Stimulated activated CD8-positive, alpha-beta memory T cell treated with anti-CD3 and anti-CD28 coated beads, Interleukin-2, amount 100 ng/mL, for 48 hours (primary cell): Measurements from ENCODE around the gene OR6J1.
"Not testable (repeated sequence)": the region's sequence is repeated elsewhere in the genome, so short reads cannot be mapped to it uniquely, and the experiment has no call there.

Experiments
- DNase-seq, 2 donors: peaks; one replicate each; pipeline ENCODE4 v3.0.0-alpha.2; 2020; ENCODE audit warnings: low read depth in 2 of 2

OR6J1 gene

GRCh38 chr14:22606380-22606779 is 37.8 kb downstream of the OR6J1 start:
- no peak for DNase-seq

- no peak for DNase-seq
These were observed 41.3 kb downstream of the OR6J1 start for GRCh38 chr14:22602862-22603261.

- no peak for DNase-seq
These were observed 42.2 kb downstream of the OR6J1 start for GRCh38 chr14:22601996-22602395.

- no peak for DNase-seq
These were observed 42.7 kb downstream of the OR6J1 start for GRCh38 chr14:22601456-22601855.

- no peak for DNase-seq
These were observed 44.1 kb downstream of the OR6J1 start for GRCh38 chr14:22600027-22600426.

- DNase-seq = no peak
These were observed 44.8 kb downstream of the OR6J1 start for GRCh38 chr14:22599349-22599748.

- no peak for DNase-seq
These were observed 45.3 kb downstream of the OR6J1 start for GRCh38 chr14:22598896-22599244.

GRCh38 chr14:22598099-22598895 is 45.9 kb downstream of the OR6J1 start, which contains the start of gene ABHD4:
TSS of gene ABHD4 (plus strand) at chr14:22598300. CDS start at chr14:22598307, 7 bp downstream.
- DNase-seq = peak; percentile 45 to 60

GRCh38 chr14:22597771-22598098 is 46.4 kb downstream of the OR6J1 start:
- no peak for DNase-seq

GRCh38 chr14:22597265-22597664 is 46.9 kb downstream of the OR6J1 start:
- DNase-seq = no peak

- no peak for DNase-seq
These were observed 47.7 kb downstream of the OR6J1 start for GRCh38 chr14:22596354-22596879.

GRCh38 chr14:22594156-22594716 is 49.9 kb downstream of the OR6J1 start:
- no peak for DNase-seq

GRCh38 chr14:22593601-22594000 is 50.6 kb downstream of the OR6J1 start:
- no peak for DNase-seq

GRCh38 chr14:22593189-22593588 is 51.0 kb downstream of the OR6J1 start:
- DNase-seq = no peak

GRCh38 chr14:22589096-22589839 is 54.9 kb downstream of the OR6J1 start, which contains the start of gene DAD1:
TSS of gene DAD1 (minus strand) at chr14:22589224. CDS start at chr14:22589157, 67 bp downstream.
- DNase-seq = peak; percentile 99

- DNase-seq = no peak
These were observed 55.5 kb downstream of the OR6J1 start for GRCh38 chr14:22588526-22589095.

- not testable (repeated sequence) for DNase-seq
These were observed 56.3 kb downstream of the OR6J1 start for GRCh38 chr14:22587677-22588422.

- DNase-seq = no peak
These were observed 56.9 kb downstream of the OR6J1 start for GRCh38 chr14:22587247-22587646.

- no peak for DNase-seq
These were observed 60.2 kb downstream of the OR6J1 start for GRCh38 chr14:22583994-22584393.
